Neural cell (in vitro differentiated cells): ENCODE data around the gene ZNF320. TPM values are rescaled to one million over a fixed set of nuclear protein-coding genes. Genes with fewer than 3 reads are reported as not detected.
"Not testable (repeated sequence)": the region's sequence is repeated elsewhere in the genome, so short reads cannot be mapped to it uniquely, and the experiment has no call there.

Experiments used
- H2AFZ ChIP-seq: fragments of 200-600, 300-800 bp; sonication (generic), shearing (Covaris generic); 2 replicates; pipeline ENCODE4 v1.6.0; 2014; ENCODE audit warnings: low read depth, mild to moderate bottlenecking, antibody characterized with exemption, low read length, moderate library complexity
- H3F3A ChIP-seq: fragments of 200-600 bp; shearing (Covaris generic); 2 replicates; pipeline ENCODE4 v1.6.1; 2016; ENCODE audit warnings: mild to moderate bottlenecking, moderate library complexity, mixed read lengths, antibody characterized with exemption, low read length; ENCODE audit not compliant: insufficient read depth, poor library complexity, severe bottlenecking
- H3K27ac ChIP-seq: fragments of 200-600, 300-800 bp; sonication (generic), shearing (Covaris generic); 2 replicates; pipeline ENCODE4 v1.5.1; 2014; ENCODE audit warnings: mild to moderate bottlenecking, low read length, moderate library complexity
- H3K27me3 ChIP-seq: fragments of 300-800, 200-600 bp; sonication (generic), shearing (Covaris generic); 2 replicates; pipeline ENCODE4 v1.6.0; 2014; ENCODE audit warnings: mild to moderate bottlenecking, low read depth, low read length, moderate library complexity; ENCODE audit not compliant: insufficient read depth
- H3K36me3 ChIP-seq: fragments of 300-800, 200-600 bp; sonication (generic), shearing (Covaris generic); 2 replicates; pipeline ENCODE4 v1.5.1; 2014; ENCODE audit warnings: mild to moderate bottlenecking, antibody characterized with exemption, low read length, moderate library complexity; ENCODE audit not compliant: insufficient read depth
- H3K4me2 ChIP-seq: fragments of 300-800, 200-600 bp; sonication (generic), shearing (Covaris generic); 2 replicates; pipeline ENCODE4 v1.6.0; 2014; ENCODE audit warnings: mild to moderate bottlenecking, low read length
- H3K4me3 ChIP-seq: fragments of 300-800, 200-600 bp; sonication (generic), shearing (Covaris generic); 2 replicates; pipeline ENCODE4 v1.5.1; 2014; ENCODE audit warnings: mild to moderate bottlenecking, low read length, moderate library complexity
- H3K79me2 ChIP-seq: fragments of 200-600 bp; shearing (Covaris generic); replicated peaks from 2 replicates; pipeline ENCODE4 v1.6.0; 2014; ENCODE audit warnings: mild to moderate bottlenecking, low read length, moderate library complexity; ENCODE audit not compliant: insufficient read depth
- H3K9ac ChIP-seq: fragments of 300-800, 200-600 bp; sonication (generic), shearing (Covaris generic); 2 replicates; pipeline ENCODE4 v1.6.1; 2016; ENCODE audit warnings: mild to moderate bottlenecking, low read length, mixed read lengths
- H3K9me2 ChIP-seq: fragments of 200-600 bp; shearing (Covaris generic); 2 replicates; pipeline ENCODE4 v1.6.1; 2016; ENCODE audit warnings: mild to moderate bottlenecking, low read length, mixed read lengths; ENCODE audit not compliant: insufficient read depth
- H3K9me3 ChIP-seq: fragments of 200-600, 300-800 bp; sonication (generic), shearing (Covaris generic); 2 replicates; pipeline ENCODE4 v1.6.1; 2016; ENCODE audit warnings: mild to moderate bottlenecking, mixed run types, low read length, moderate library complexity, mixed read lengths
- H4K20me1 ChIP-seq: fragments of 200-600 bp; shearing (Covaris generic); 2 replicates; pipeline ENCODE4 v1.6.1; 2016; ENCODE audit warnings: mild to moderate bottlenecking, mixed run types; ENCODE audit not compliant: insufficient read depth
- CTCF ChIP-seq: fragments of 450-650 bp; IDR thresholded peaks from 2 replicates; pipeline ENCODE4 v1.5.1; 2014; ENCODE audit warnings: antibody characterized with exemption, mild to moderate bottlenecking, moderate library complexity; ENCODE audit not compliant: poor library complexity, severe bottlenecking
- EZH2 ChIP-seq: fragments of 200-600, 300-800 bp; shearing (Covaris generic), sonication (generic); IDR thresholded peaks from 2 replicates; pipeline ENCODE4 v1.6.1; 2014; ENCODE audit warnings: antibody characterized with exemption, low read length, borderline replicate concordance, mild to moderate bottlenecking; ENCODE audit not compliant: insufficient read depth, poor library complexity, severe bottlenecking
- MXI1 ChIP-seq: fragments of 450-650 bp; conservative IDR thresholded peaks from 2 replicates; pipeline ENCODE4 v1.6.1; 2014; ENCODE audit warnings: antibody characterized with exemption, mild to moderate bottlenecking; ENCODE audit not compliant: poor library complexity, severe bottlenecking
- POLR2AphosphoS5 ChIP-seq: IDR thresholded peaks from 2 replicates; pipeline ENCODE4 v1.6.1; 2012
- RAD21 ChIP-seq: fragments of 450-650 bp; conservative IDR thresholded peaks from 2 replicates; pipeline ENCODE4 v1.6.1; 2014; ENCODE audit warnings: antibody characterized with exemption, mild to moderate bottlenecking, moderate library complexity
- REST ChIP-seq: IDR thresholded peaks from 2 replicates; pipeline ENCODE4 v1.6.1; 2012; ENCODE audit warnings: borderline replicate concordance
- SMC3 ChIP-seq: fragments of 450-650 bp; conservative IDR thresholded peaks from 2 replicates; pipeline ENCODE4 v1.6.1; 2014; ENCODE audit warnings: antibody characterized with exemption, mild to moderate bottlenecking, moderate library complexity; ENCODE audit not compliant: poor library complexity
- TAF1 ChIP-seq: IDR thresholded peaks from 2 replicates; pipeline ENCODE4 v1.6.1; 2012; ENCODE audit warnings: low read depth
- polyA plus RNA-seq: library from polyadenylated mRNA; depleted of rRNA; stranded (reverse); fragments of >200 nt; gene quantifications from 2 replicates; pipeline ENCODE4 v1.2.3, GENCODE V29; 2014

ZNF320 gene
- polyA plus RNA-seq, 1 donor from 2014 or later: 53.5 TPM

- Histone ChIP-seq H3K9ac (no peak overlapping the region), H3K4me3 (no peak overlapping the region), H3K27ac (no peak overlapping the region), H3K4me2 (no peak overlapping the region), H3K36me3 (no peaks in the 10 kb centered on the region), H3K27me3 (no peaks in the 10 kb centered on the region), H3K9me3 (no peaks in the 10 kb centered on the region), H3K79me2 (no peaks in the 10 kb centered on the region), H3K9me2 (no peaks in the 10 kb centered on the region), H4K20me1 (no peaks in the 10 kb centered on the region), H3F3A (no peaks in the 10 kb centered on the region), H2AFZ (no peak overlapping the region)
- TF ChIP-seq CTCF: no peak
- no peak for TF ChIP-seq MXI1
- TF ChIP-seq EZH2: no peak
- no peak for TF ChIP-seq REST
- no peak for TF ChIP-seq TAF1
- TF ChIP-seq POLR2AphosphoS5: no peak
These were observed 38.9 kb upstream of the ZNF320 start for GRCh38 chr19:52936151-52936953.

- no peak overlapping the region for H3K4me3 ChIP-seq
- H3K9ac ChIP-seq: no peak overlapping the region
- H3F3A ChIP-seq: no peaks in the 10 kb centered on the region
- H3K36me3 ChIP-seq: no peaks in the 10 kb centered on the region
- no peak overlapping the region for H3K27ac ChIP-seq
- H2AFZ ChIP-seq: no peak overlapping the region
- H3K79me2 ChIP-seq: no peaks in the 10 kb centered on the region
- no peaks in the 10 kb centered on the region for H3K27me3 ChIP-seq
- TF ChIP-seq RAD21 (no peak), TAF1 (no peak), CTCF (no peak), SMC3 (no peak)
- no peaks in the 10 kb centered on the region for H4K20me1 ChIP-seq
- no peak overlapping the region for H3K4me2 ChIP-seq
- no peaks in the 10 kb centered on the region for H3K9me3 ChIP-seq
- H3K9me2 ChIP-seq: no peaks in the 10 kb centered on the region
These were observed 38.0 kb upstream of the ZNF320 start for GRCh38 chr19:52935434-52935833.

- not testable (repeated sequence) for H3K4me3 ChIP-seq, H3K36me3 ChIP-seq, H3K4me2 ChIP-seq, H3K9me3 ChIP-seq, H3K27ac ChIP-seq, H3K9ac ChIP-seq, H3K79me2 ChIP-seq, H3K9me2 ChIP-seq, H3K27me3 ChIP-seq, H4K20me1 ChIP-seq, H3F3A ChIP-seq, H2AFZ ChIP-seq
These were observed 27.2 kb upstream of the ZNF320 start for GRCh38 chr19:52924641-52925040.
